Liver (tissue), 3 donors: Measurements from ENCODE around the gene CBFB.

ENCODE experiments used
- ATF3 ChIP-seq: IDR thresholded peaks from 2 replicates; pipeline ENCODE4 v1.6.1; 2016; ENCODE audit warnings: antibody characterized with exemption
- EGR1 ChIP-seq, 2 donors: IDR thresholded peaks; 2 replicates each; pipeline ENCODE4 v1.6.1; 2016 to 2018; ENCODE audit warnings: antibody characterized with exemption in 2 of 2, low read depth in 2 of 2
- GABPA ChIP-seq, 2 donors: IDR thresholded peaks in 1 of 2; conservative IDR thresholded peaks in 1 of 2; 2 replicates each; pipeline ENCODE4 v1.6.1; 2016; ENCODE audit warnings: antibody characterized with exemption in 2 of 2, mild to moderate bottlenecking in 1 of 2, moderate library complexity in 1 of 2
- JUND ChIP-seq, 2 donors: IDR thresholded peaks; 2 replicates each; pipeline ENCODE4 v1.6.1; 2016; ENCODE audit warnings: antibody characterized with exemption in 2 of 2
- MAX ChIP-seq: IDR thresholded peaks from 2 replicates; pipeline ENCODE4 v1.6.1; 2016; ENCODE audit warnings: antibody characterized with exemption
- REST ChIP-seq: IDR thresholded peaks from 2 replicates; pipeline ENCODE4 v1.6.1; 2016; ENCODE audit warnings: antibody characterized with exemption, mild to moderate bottlenecking
- RXRA ChIP-seq, 2 donors: IDR thresholded peaks; 2 replicates each; pipeline ENCODE4 v1.6.1; 2017 to 2018; ENCODE audit warnings: antibody characterized with exemption in 2 of 2, mild to moderate bottlenecking in 1 of 2
- SP1 ChIP-seq: IDR thresholded peaks from 2 replicates; pipeline ENCODE4 v1.6.1; 2018; ENCODE audit warnings: antibody characterized with exemption, mild to moderate bottlenecking
- TAF1 ChIP-seq: conservative IDR thresholded peaks from 2 replicates; pipeline ENCODE4 v1.6.1; 2016; ENCODE audit warnings: antibody characterized with exemption, mild to moderate bottlenecking
- TF ChIP-seq, protein P1 (sequence below): fragments of 150-350 bp; IDR thresholded peaks from 2 replicates; pipeline ENCODE4 v1.5.1; 2017; ENCODE audit warnings: improper control_type of control experiment, low read depth, low read length; ENCODE audit not compliant: missing input control
- donor health status: healthy.
- donor health status: healthy.

GRCh38 chr16:66996983-66997358, 32.0 kb upstream of the CBFB start:
- TF ChIP-seq TAF1 (no peak), ATF3 (no peak), MAX (no peak), REST (no peak), EGR1 (IDR thresholded peaks at IDR 0.05; ENCODE audit: low read depth in 2 of 2) (no peak), GABPA (IDR thresholded peaks at IDR 0.05 in 1 of 2, conservative IDR thresholded peaks at IDR 0.05 in 1 of 2) (no peak), JUND (IDR thresholded peaks at IDR 0.05) (no peak), SP1 (no peak), RXRA (IDR thresholded peaks at IDR 0.05) (no peak)
- TF ChIP-seq, protein P1, sequence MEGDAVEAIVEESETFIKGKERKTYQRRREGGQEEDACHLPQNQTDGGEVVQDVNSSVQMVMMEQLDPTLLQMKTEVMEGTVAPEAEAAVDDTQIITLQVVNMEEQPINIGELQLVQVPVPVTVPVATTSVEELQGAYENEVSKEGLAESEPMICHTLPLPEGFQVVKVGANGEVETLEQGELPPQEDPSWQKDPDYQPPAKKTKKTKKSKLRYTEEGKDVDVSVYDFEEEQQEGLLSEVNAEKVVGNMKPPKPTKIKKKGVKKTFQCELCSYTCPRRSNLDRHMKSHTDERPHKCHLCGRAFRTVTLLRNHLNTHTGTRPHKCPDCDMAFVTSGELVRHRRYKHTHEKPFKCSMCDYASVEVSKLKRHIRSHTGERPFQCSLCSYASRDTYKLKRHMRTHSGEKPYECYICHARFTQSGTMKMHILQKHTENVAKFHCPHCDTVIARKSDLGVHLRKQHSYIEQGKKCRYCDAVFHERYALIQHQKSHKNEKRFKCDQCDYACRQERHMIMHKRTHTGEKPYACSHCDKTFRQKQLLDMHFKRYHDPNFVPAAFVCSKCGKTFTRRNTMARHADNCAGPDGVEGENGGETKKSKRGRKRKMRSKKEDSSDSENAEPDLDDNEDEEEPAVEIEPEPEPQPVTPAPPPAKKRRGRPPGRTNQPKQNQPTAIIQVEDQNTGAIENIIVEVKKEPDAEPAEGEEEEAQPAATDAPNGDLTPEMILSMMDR = no peak
